HG03521 (cell line): ENCODE measurements around the gene IP6K3.

Source experiments
- ATAC-seq: cut with Tn5 transposase; IDR thresholded peaks from one replicate; pipeline ENCODE4 v1.9.1; 2021; ENCODE audit warnings: mild to moderate bottlenecking, moderate library complexity; ENCODE audit not compliant: unreplicated experiment

Gene IP6K3

GRCh38 chr6:33744001-33744848, 2.5 kb downstream of the IP6K3 start:
- ATAC-seq, result no peak

GRCh38 chr6:33742837-33743236, 3.9 kb downstream of the IP6K3 start:
- no peak for ATAC-seq

- ATAC-seq, result no peak
Measured at GRCh38 chr6:33742092-33742491, 4.6 kb downstream of the IP6K3 start.

- no peak for ATAC-seq
Measured at GRCh38 chr6:33740794-33741193, 5.9 kb downstream of the IP6K3 start.

GRCh38 chr6:33740204-33740608, 6.5 kb downstream of the IP6K3 start:
- ATAC-seq, result no peak

- no peak for ATAC-seq
Measured at GRCh38 chr6:33739571-33739970, 7.1 kb downstream of the IP6K3 start.

- no peak for ATAC-seq
Measured at GRCh38 chr6:33738879-33739278, 7.8 kb downstream of the IP6K3 start.

GRCh38 chr6:33738153-33738552, 8.6 kb downstream of the IP6K3 start:
- ATAC-seq, result no peak

- ATAC-seq, result no peak
Measured at GRCh38 chr6:33737267-33738026, 9.3 kb downstream of the IP6K3 start.

GRCh38 chr6:33735216-33735615, 11.5 kb downstream of the IP6K3 start:
- ATAC-seq, result no peak

GRCh38 chr6:33733709-33734007, 13.0 kb downstream of the IP6K3 start:
- ATAC-seq, result no peak

GRCh38 chr6:33732817-33733708, 13.6 kb downstream of the IP6K3 start:
- ATAC-seq, result no peak

- ATAC-seq, result no peak
Measured at GRCh38 chr6:33732385-33732784, 14.3 kb downstream of the IP6K3 start.

GRCh38 chr6:33731751-33732282, 14.9 kb downstream of the IP6K3 start:
- ATAC-seq, result no peak

GRCh38 chr6:33731035-33731434, 15.7 kb downstream of the IP6K3 start:
- no peak for ATAC-seq

GRCh38 chr6:33730611-33731010, 16.1 kb downstream of the IP6K3 start:
- ATAC-seq, result no peak

GRCh38 chr6:33729059-33729458, 17.6 kb downstream of the IP6K3 start:
- no peak for ATAC-seq

- no peak for ATAC-seq
Measured at GRCh38 chr6:33728438-33728837, 18.3 kb downstream of the IP6K3 start.

GRCh38 chr6:33727932-33728331, 18.8 kb downstream of the IP6K3 start:
- ATAC-seq, result no peak

GRCh38 chr6:33727126-33727525, 19.6 kb downstream of the IP6K3 start:
- ATAC-seq, result no peak

GRCh38 chr6:33726696-33727095, 20.0 kb downstream of the IP6K3 start:
- ATAC-seq, result no peak
